Vagina (tissue), 2 donors: Measurements from ENCODE around the gene BSN. TPM values are rescaled to one million over a fixed set of nuclear protein-coding genes. Genes with fewer than 3 reads are reported as not detected.

ENCODE experiments used
- DNase-seq, 2 donors: peaks; one replicate each; pipeline ENCODE4 v3.0.0-alpha.2; 2017; ENCODE audit errors: extremely low spot score in 2 of 2
- H3K27ac ChIP-seq: fragments of 200-600 bp; sonication (generic); one replicate; pipeline ENCODE4 v1.5.1; 2019
- H3K27me3 ChIP-seq: fragments of 200-600 bp; sonication (generic); one replicate; pipeline ENCODE4 v1.5.1; 2019
- H3K36me3 ChIP-seq, 2 donors: fragments of 200-600 bp; sonication (generic); one replicate each; pipeline ENCODE4 v1.5.1; 2017 to 2019
- H3K4me1 ChIP-seq: fragments of 200-600 bp; sonication (generic); one replicate; pipeline ENCODE4 v1.5.1; 2019
- H3K4me3 ChIP-seq, 2 donors: fragments of 200-600 bp; sonication (generic); 1 replicate in 1 of 2; 2 replicates in 1 of 2; pipeline ENCODE4 v1.5.1; 2016 to 2019
- H3K9me3 ChIP-seq: fragments of 200-600 bp; sonication (generic); one replicate; pipeline ENCODE4 v1.5.1; 2019
- CTCF ChIP-seq, 3 experiments: fragments of 450-650 bp in 2 of 3; fragments of 200-600 bp in 1 of 3; sonication (generic) in 1 of 3; IDR thresholded peaks; one replicate each; pipeline ENCODE4 v1.5.1; 2017 to 2019; ENCODE audit warnings: antibody characterized with exemption in 3 of 3, mild to moderate bottlenecking in 2 of 3, moderate library complexity in 2 of 3
- POLR2A ChIP-seq, 2 donors: fragments of 450-650 bp; IDR thresholded peaks; one replicate each; pipeline ENCODE4 v1.6.1; 2017; ENCODE audit warnings: antibody characterized with exemption in 2 of 2, mild to moderate bottlenecking in 2 of 2, moderate library complexity in 2 of 2
- POLR2AphosphoS5 ChIP-seq, 2 donors: sonication (generic); formaldehyde crosslinking; IDR thresholded peaks; one replicate each; pipeline ENCODE4 v1.9.0; 2017; ENCODE audit warnings: antibody characterized with exemption in 2 of 2, mild to moderate bottlenecking in 2 of 2, low read depth in 1 of 2; ENCODE audit not compliant: insufficient read depth in 1 of 2
- intact Hi-C: fragments of 100-400 bp; cut with DNase I; formaldehyde crosslinking; loops from one replicate; pipeline ENCODE4 v1.15.1; 2023
- total RNA-seq: library from RNA; depleted of rRNA; stranded (reverse); fragments of >200 nt; gene quantifications from one replicate; pipeline ENCODE4 v1.2.3, GENCODE V29; 2016

BSN gene
- total RNA-seq, 1 donor from 2014 or later: 0.74 TPM

- peaks cover 18% of the 10 kb centered on the region for H3K4me1 ChIP-seq
- no peak overlapping the region for H3K4me3 ChIP-seq
- H3K27me3 ChIP-seq: no peaks in the 10 kb centered on the region
- intact Hi-C loops: no loop called here
- H3K9me3 ChIP-seq: no peaks in the 10 kb centered on the region
- TF ChIP-seq POLR2A (IDR thresholded peaks at IDR 0.05) (no peak), CTCF (IDR thresholded peaks at IDR 0.05) (no peak), POLR2AphosphoS5 (IDR thresholded peaks at IDR 0.05; ENCODE audit: insufficient read depth in 1 of 2, low read depth in 1 of 2) (no peak)
- no peak overlapping the region for H3K27ac ChIP-seq
- no peaks in the 10 kb centered on the region for H3K36me3 ChIP-seq
- no peak for DNase-seq
These were observed 2.2 kb upstream of the BSN start for GRCh38 chr3:49552087-49552486.

- no peak for DNase-seq
- H3K4me1 ChIP-seq: peaks cover 18% of the 10 kb centered on the region
- H3K27me3 ChIP-seq: no peaks in the 10 kb centered on the region
- H3K9me3 ChIP-seq: no peaks in the 10 kb centered on the region
- peak overlapping the region; percentile 57 to 59 for H3K4me3 ChIP-seq
- no peak for TF ChIP-seq POLR2A (IDR thresholded peaks at IDR 0.05)
- TF ChIP-seq CTCF (IDR thresholded peaks at IDR 0.05): no peak
- no peak for TF ChIP-seq POLR2AphosphoS5 (IDR thresholded peaks at IDR 0.05; ENCODE audit: insufficient read depth in 1 of 2, low read depth in 1 of 2)
- intact Hi-C loops: no loop called here
- no peaks in the 10 kb centered on the region for H3K36me3 ChIP-seq
- no peak overlapping the region for H3K27ac ChIP-seq
These were observed 969 bp upstream of the BSN start for GRCh38 chr3:49553324-49553691.

- DNase-seq: no peak
- intact Hi-C loops: no loop called here
- no peaks in the 10 kb centered on the region for H3K36me3 ChIP-seq
- no peaks in the 10 kb centered on the region for H3K27me3 ChIP-seq
- TF ChIP-seq POLR2A (IDR thresholded peaks at IDR 0.05) (no peak), CTCF (IDR thresholded peaks at IDR 0.05) (no peak), POLR2AphosphoS5 (IDR thresholded peaks at IDR 0.05; ENCODE audit: insufficient read depth in 1 of 2, low read depth in 1 of 2) (no peak)
- no peak overlapping the region for H3K27ac ChIP-seq
- H3K9me3 ChIP-seq: no peaks in the 10 kb centered on the region
- H3K4me1 ChIP-seq: peaks cover 18% of the 10 kb centered on the region
- peak overlapping the region; percentile 34 to 57 for H3K4me3 ChIP-seq
These were observed 472 bp downstream of the BSN start for GRCh38 chr3:49554633-49555265.

GRCh38 chr3:49556500-49557275 is 2.4 kb downstream of the BSN start:
- Histone ChIP-seq H3K4me3 (no peak overlapping the region), H3K27me3 (no peaks in the 10 kb centered on the region), H3K4me1 (peaks cover 18% of the 10 kb centered on the region), H3K36me3 (no peaks in the 10 kb centered on the region), H3K9me3 (no peaks in the 10 kb centered on the region), H3K27ac (no peak overlapping the region)
- intact Hi-C loops: no loop called here
- DNase-seq: no peak
- TF ChIP-seq POLR2A (IDR thresholded peaks at IDR 0.05): no peak
- TF ChIP-seq POLR2AphosphoS5 (IDR thresholded peaks at IDR 0.05; ENCODE audit: insufficient read depth in 1 of 2, low read depth in 1 of 2): no peak
- no peak for TF ChIP-seq CTCF (IDR thresholded peaks at IDR 0.05)

- intact Hi-C loops: no loop called here
- no peak for DNase-seq
- no peaks in the 10 kb centered on the region for H3K9me3 ChIP-seq
- H3K27me3 ChIP-seq: no peaks in the 10 kb centered on the region
- no peaks in the 10 kb centered on the region for H3K4me1 ChIP-seq
- TF ChIP-seq CTCF (IDR thresholded peaks at IDR 0.05) (no peak), POLR2A (IDR thresholded peaks at IDR 0.05) (no peak), POLR2AphosphoS5 (IDR thresholded peaks at IDR 0.05; ENCODE audit: insufficient read depth in 1 of 2, low read depth in 1 of 2) (no peak)
- no peak overlapping the region for H3K4me3 ChIP-seq
- no peak overlapping the region for H3K27ac ChIP-seq
- H3K36me3 ChIP-seq: no peaks in the 10 kb centered on the region
These were observed 8.8 kb downstream of the BSN start for GRCh38 chr3:49563040-49563578.
